GM23248 (cell line): ENCODE data around the gene TMEM53.

Experiments used
- EZH2 ChIP-seq: fragments of 200-600 bp; sonication (generic); IDR thresholded peaks from 2 replicates; pipeline ENCODE4 v1.6.1; 2018; ENCODE audit warnings: antibody characterized with exemption, mild to moderate bottlenecking; ENCODE audit not compliant: insufficient read depth, poor library complexity, severe bottlenecking
- EZH2phosphoT487 ChIP-seq: fragments of 200-600 bp; sonication (generic); IDR thresholded peaks from 2 replicates; pipeline ENCODE4 v1.6.1; 2018; ENCODE audit warnings: antibody characterized with exemption, moderate library complexity, mild to moderate bottlenecking, low read depth; ENCODE audit not compliant: insufficient read depth

GRCh38 chr1:44660176-44660575, 14.1 kb downstream of the TMEM53 start:
- TF ChIP-seq EZH2 (no peak), EZH2phosphoT487 (no peak)
